GM12891 (cell line): ENCODE results near the gene ROCK2.

ENCODE experiments used
- DNase-seq: peaks from one replicate; pipeline ENCODE4 v3.0.0; 2011; ENCODE audit warnings: low spot score; ENCODE audit not compliant: insufficient read length
- FAIRE-seq: peaks from 2 replicates; lab custom pipeline; 2011; peaks lifted over from hg19 to GRCh38; lab: Jason Lieb, UNC
- PAX5 ChIP-seq: IDR thresholded peaks from 2 replicates; pipeline ENCODE4 v1.6.1; 2011; ENCODE audit warnings: low read length, moderate library complexity, mild to moderate bottlenecking; ENCODE audit not compliant: insufficient read depth, severe bottlenecking
- POLR2A ChIP-seq: IDR thresholded peaks from 2 replicates; pipeline ENCODE4 v1.6.1; 2011; ENCODE audit warnings: low read depth, low read length, control low read depth
- POLR2AphosphoS5 ChIP-seq: IDR thresholded peaks from 2 replicates; pipeline ENCODE4 v1.6.1; 2011; ENCODE audit warnings: low read depth, low read length, control low read depth
- POU2F2 ChIP-seq: IDR thresholded peaks from 2 replicates; pipeline ENCODE4 v1.6.1; 2011; ENCODE audit warnings: low read depth, mild to moderate bottlenecking, control low read depth, low read length, moderate library complexity
- SPI1 ChIP-seq: IDR thresholded peaks from 2 replicates; pipeline ENCODE4 v1.6.1; 2011; ENCODE audit warnings: low read depth, low read length, control low read depth
- TAF1 ChIP-seq: IDR thresholded peaks from 2 replicates; pipeline ENCODE4 v1.6.1; 2011; ENCODE audit warnings: low read depth, low read length, control low read depth

ROCK2 gene

DNA sequence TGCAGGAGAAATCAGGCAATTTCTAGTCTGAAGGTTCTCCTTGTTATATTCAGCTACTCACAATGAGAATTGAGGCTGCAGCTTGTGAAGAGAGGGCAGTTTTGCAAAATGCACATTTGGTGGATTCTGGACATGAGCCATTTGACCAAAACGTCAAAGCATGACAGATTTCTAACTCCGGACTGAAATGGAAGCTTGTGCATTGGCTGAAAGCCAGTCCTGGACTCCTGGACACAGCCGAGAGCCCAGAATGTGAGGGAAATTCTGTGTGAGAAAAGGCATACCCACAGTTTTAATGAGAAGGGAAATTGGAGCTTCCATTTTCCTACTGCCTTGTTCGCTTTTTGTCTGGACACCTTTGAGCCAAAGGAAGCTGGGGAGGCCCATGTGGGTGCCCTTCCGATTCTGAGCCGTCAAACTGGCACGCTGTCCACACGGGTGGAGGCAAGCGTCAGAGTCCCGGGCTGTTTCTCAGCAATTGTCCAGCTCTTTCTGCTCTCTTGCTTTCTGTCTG, 23.7 kb upstream of the ROCK2 start:
- FAIRE-seq (no peak), DNase-seq (no peak)
- TF ChIP-seq PAX5: no peak
- TF ChIP-seq POU2F2: no peak
- no peak for TF ChIP-seq SPI1
- no peak for TF ChIP-seq POLR2A
- TF ChIP-seq POLR2AphosphoS5: no peak
- TF ChIP-seq TAF1: no peak

DNA sequence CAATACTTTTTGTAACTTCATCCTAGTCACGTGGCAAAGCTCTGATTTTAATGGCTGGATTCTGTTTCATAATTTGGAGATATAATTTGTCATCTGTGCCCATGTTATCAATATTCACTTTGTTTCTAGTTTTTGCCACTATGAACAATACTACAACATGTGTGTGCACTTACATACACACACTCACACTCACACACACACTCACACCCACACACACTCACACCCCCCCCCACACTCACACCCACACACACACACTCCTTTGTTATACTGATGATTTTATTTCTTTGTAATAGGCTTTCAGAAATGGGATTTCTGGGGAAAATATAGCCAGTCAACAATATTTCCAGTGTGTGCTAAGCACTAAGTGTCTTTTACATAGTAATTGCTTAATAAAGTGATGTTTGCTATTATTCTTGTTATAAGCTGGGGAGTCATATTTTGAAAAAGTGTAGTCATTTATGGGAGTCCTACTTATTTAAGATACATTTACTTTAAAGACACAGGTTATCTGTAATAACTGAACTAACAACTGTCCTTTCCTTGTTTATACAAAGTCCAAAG, 22.8 kb upstream of the ROCK2 start:
- TF ChIP-seq PAX5: no peak
- no peak for TF ChIP-seq SPI1
- no peak for FAIRE-seq
- DNase-seq: no peak

GRCh38 chr2:11366326-11366741, 21.9 kb upstream of the ROCK2 start:
- DNase-seq (no peak), FAIRE-seq (no peak)
- TF ChIP-seq SPI1 (no peak), POLR2A (no peak)

GRCh38 chr2:11365096-11365879, 20.9 kb upstream of the ROCK2 start:
- DNase-seq: no peak
- no peak for FAIRE-seq
- no peak for TF ChIP-seq SPI1

- TF ChIP-seq SPI1: no peak
- TF ChIP-seq PAX5: no peak
- TF ChIP-seq POLR2AphosphoS5: no peak
- no peak for TF ChIP-seq TAF1
- TF ChIP-seq POLR2A: no peak
- no peak for TF ChIP-seq POU2F2
- no peak for FAIRE-seq
- no peak for DNase-seq
These were observed 20.1 kb upstream of the ROCK2 start for GRCh38 chr2:11364565-11364887.

DNA sequence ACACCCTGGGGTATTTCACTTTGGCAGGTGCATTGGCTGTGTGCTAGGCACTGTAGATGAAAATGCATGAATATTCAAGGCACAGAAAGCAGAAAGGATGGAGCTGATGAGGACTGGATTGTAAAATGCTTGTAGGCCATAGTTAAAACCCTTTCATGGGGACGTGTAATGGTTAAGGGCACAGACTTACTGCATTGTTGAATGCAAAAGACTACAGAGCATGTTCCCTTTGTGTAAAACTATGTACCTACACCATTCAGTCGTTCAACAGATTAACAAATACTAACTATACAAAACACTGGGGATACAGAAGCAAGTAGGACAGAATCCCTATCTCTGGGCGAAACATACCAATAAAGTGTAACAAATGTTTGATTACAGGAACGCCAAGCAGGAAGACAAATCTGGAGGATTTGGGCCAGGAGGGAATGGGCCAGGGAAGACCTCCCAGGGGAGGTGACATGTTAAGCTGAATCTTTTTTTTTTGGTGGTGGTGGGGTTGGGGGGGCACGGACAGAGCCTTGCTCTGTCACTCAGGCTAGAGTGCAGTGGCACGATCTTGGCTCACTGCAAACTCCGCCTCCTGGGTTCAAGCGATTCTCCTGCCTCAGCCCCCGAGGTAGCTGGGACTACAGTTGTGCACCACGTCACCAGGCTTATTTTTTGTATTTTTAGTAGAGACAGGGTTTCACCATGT, 19.6 kb upstream of the ROCK2 start:
- FAIRE-seq: no peak
- TF ChIP-seq POU2F2 (no peak), TAF1 (no peak), POLR2A (no peak), POLR2AphosphoS5 (no peak), SPI1 (no peak), PAX5 (no peak)
- no peak for DNase-seq

GRCh38 chr2:11359865-11360264, 15.4 kb upstream of the ROCK2 start:
- FAIRE-seq (no peak), DNase-seq (no peak)
- TF ChIP-seq POLR2A: no peak

DNA sequence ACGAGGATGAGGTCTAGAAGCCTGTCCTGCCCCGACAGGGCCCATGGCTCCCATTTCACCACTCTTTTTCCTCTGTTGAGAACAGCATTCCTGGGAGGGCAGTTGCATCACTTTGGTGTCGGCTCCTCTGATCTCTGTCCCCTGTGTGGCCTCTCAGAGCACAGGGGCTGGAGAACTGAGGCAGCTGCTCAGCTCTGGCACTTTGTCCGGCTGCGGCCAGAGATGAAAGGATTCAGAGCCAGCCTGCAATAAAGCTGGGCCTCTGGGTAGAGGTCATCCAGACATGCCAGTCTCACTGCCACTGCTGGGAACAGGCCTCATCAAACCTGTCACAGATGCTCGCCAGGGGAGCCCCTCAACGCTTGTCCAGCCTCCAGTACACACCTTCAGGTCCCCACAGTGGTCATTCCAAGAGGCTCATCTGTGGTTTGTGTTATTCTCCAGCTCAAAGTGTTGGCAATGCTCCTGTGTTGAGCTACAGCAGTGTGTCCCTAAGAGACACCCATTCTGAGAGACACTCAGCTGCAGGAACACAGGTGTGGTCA, 13.1 kb upstream of the ROCK2 start:
- FAIRE-seq (no peak), DNase-seq (no peak)
- TF ChIP-seq PAX5 (no peak), POLR2A (no peak), POLR2AphosphoS5 (no peak), POU2F2 (no peak), SPI1 (no peak), TAF1 (no peak)

- FAIRE-seq: no peak
These were observed 12.3 kb upstream of the ROCK2 start for GRCh38 chr2:11356764-11357163.

More at GRCh38 chr2:11356764-11357163, 12.3 kb upstream of the ROCK2 start:
- DNase-seq: no peak
- TF ChIP-seq PAX5 (no peak), TAF1 (no peak), POU2F2 (no peak), POLR2AphosphoS5 (no peak), SPI1 (no peak), POLR2A (no peak)
